GM12874 (cell line): ENCODE measurements around the gene PATJ.
A peak's percentile ranks its signal among the peaks of the same experiment; 100 is the strongest.

Experiments used
- TF ChIP-seq, protein P1 (sequence below): IDR thresholded peaks from 2 replicates; pipeline ENCODE4 v1.5.1; 2011; ENCODE audit warnings: low read depth, mild to moderate bottlenecking, control low read depth, low read length, moderate library complexity; ENCODE audit not compliant: insufficient read depth

The PATJ gene

DNA sequence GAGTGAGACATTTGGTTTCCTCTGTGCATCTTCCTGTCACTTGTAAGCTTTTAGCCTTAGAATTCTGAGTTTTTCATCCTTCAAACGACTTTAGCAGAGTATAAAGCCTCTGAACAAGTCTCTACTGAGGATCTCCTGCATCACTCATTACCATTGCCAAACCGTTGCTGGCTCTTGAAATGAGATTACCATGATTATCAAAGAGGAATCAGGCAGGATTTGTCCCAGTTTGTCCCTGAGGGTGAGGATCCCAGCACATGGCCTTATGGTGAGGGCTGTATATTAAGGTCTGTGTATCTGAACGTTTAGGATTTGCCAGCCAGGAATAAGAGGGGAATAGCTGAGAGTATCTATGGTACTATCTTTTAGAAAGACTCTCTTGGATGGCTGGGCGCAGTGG, 282.9 kb downstream of the PATJ start:
- TF ChIP-seq, protein P1, sequence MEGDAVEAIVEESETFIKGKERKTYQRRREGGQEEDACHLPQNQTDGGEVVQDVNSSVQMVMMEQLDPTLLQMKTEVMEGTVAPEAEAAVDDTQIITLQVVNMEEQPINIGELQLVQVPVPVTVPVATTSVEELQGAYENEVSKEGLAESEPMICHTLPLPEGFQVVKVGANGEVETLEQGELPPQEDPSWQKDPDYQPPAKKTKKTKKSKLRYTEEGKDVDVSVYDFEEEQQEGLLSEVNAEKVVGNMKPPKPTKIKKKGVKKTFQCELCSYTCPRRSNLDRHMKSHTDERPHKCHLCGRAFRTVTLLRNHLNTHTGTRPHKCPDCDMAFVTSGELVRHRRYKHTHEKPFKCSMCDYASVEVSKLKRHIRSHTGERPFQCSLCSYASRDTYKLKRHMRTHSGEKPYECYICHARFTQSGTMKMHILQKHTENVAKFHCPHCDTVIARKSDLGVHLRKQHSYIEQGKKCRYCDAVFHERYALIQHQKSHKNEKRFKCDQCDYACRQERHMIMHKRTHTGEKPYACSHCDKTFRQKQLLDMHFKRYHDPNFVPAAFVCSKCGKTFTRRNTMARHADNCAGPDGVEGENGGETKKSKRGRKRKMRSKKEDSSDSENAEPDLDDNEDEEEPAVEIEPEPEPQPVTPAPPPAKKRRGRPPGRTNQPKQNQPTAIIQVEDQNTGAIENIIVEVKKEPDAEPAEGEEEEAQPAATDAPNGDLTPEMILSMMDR = no peak

DNA sequence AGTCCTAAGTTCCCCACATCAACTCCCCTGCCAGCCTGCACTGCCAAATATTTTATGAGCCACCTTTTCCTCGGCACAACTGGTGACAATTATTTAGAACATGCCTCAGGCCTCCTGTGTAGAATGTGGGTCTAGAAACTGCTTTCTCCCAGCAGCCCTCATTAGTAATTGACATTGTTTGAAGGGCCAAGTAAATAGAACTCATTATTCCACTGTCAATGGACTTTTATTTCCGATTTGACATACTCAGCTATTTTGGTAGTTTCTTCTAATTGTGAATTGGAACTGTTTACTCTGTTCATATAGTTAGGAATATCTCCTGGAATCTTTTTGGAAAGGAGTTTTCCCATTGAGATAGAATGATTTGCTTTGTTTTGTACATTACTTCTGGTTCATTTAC, 283.6 kb downstream of the PATJ start:
- TF ChIP-seq, protein P1 = no peak

DNA sequence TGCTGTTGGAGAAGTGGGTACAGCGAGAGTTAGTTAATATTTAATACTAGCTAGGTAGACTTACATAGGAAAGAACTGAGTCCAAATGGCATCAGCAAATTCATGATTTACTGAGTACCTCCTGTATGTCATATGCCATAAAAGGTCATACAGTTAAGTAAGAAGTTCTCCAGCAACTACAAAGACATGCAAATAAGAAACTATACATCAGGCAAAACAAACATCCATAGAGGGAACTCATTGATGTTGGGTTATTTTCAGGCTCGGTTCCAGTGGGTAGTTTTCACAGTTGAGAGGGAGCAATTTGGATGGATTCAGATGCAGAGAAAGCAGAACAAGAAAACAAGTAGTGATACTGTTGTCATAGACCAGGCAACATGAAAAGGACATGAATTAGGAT, 287.4 kb downstream of the PATJ start:
- TF ChIP-seq, protein P1 = no peak

DNA sequence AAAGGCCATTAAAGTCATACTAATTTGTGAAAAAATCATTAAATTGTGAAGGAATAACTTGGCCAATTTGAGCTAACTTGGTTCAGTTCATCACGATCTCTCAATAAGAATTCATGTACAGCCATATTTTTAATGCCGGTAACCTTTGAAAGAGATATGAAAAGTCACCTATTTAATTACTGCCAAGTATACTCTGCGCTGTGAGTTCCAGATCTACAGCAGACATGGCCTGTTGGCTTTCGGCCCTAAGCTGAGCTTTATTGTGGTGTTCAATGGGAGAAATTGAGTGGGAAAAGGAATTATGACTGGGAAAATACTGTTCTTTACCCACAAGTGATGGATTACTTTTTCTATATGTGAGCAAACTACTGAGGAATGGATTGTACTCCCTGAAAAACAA, 292.5 kb downstream of the PATJ start:
- TF ChIP-seq, protein P1 = no peak

DNA sequence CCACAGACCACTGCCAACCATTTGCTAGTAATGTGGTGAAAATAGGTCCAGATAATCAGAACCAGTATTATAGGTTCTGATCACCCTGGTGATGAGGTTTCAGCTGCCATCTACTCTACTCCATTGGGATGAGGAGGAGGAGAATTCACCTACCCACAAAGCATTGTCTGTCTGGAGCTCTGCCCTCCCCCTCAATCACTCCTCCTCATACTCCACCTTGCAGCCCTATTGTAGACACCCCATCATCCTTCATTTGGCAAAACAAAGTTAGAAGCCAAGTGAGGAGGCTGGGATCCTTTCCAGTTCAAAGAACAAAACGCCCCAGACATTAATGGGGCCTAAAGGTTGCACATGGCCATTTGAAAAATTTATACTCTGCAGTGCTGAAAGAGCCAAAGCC, 295.0 kb downstream of the PATJ start:
- TF ChIP-seq, protein P1 = no peak

DNA sequence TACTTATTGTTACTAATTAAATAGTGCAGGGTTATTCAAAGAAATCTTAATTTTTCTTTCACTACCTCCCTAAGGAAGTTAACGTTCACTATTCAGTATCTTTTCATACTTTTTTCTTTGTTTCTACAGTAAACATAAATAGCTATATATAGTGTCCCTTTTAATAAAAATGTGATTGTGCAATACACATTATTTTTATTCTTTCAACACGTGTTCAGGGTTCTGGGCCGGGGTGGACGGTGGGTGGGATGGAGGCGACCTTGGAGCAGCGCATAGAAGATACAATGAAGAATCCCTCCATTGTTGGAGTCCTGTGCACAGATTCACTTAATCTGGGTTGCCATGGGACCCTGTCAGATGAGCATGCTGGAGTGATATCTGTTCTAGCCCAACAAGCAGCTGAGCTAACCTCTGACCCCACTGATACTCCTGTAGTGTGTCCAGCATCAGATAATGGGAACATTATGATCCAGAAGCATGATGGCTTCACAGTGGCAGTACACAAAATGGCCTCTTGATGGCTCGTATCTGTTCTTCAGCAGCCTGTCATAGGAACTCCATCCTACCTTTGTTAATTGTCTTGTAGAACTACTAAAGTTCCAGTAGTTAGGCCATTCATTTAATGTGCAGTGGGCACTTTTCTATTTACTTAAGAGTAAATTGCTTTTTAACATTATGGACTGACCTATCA, 296.5 kb downstream of the PATJ start:
- TF ChIP-seq, protein P1 = 0 out of 2 replicates have a peak, but pooled peaks have one; percentile 12

DNA sequence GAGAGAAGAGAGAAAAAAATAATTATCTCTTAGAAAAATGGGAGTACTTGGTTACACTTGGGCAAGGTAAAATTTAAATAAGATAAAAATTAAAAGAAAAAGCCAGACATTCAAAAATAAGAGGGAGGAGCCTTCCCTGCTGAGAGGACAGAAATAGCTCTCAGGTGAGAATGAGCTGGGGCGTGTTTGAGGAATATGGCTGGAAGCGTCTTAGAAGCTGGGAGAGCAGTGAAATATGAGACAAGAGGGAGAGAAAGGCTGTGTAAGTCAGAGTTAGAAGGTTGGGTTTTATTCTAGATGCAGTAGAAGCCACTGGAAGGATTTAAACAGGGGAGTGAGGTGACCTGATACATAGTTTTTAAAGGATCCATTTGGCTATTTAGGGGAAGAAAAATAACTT, 298.2 kb downstream of the PATJ start:
- TF ChIP-seq, protein P1 = no peak
